CD14-positive monocyte (primary cell): ENCODE measurements around the gene ACBD4. TPM values are rescaled to one million over a fixed set of nuclear protein-coding genes. Genes with fewer than 3 reads are reported as not detected.
A peak's percentile ranks its signal among the peaks of the same experiment; 100 is the strongest.

Experiments
- DNase-seq, 3 donors: peaks; one replicate each; pipeline ENCODE4 v3.0.0-alpha.2; 2011 to 2022
- H2AFZ ChIP-seq: 2 replicates; pipeline ENCODE4 v1.6.0; 2012; ENCODE audit warnings: mild to moderate bottlenecking, low read depth, low read length, inconsistent platforms; ENCODE audit not compliant: insufficient read depth, poor library complexity, severe bottlenecking
- H3K27ac ChIP-seq, 2 donors: 1 replicate in 1 of 2; 2 replicates in 1 of 2; pipeline ENCODE4 v1.5.1; 2012 to 2013; ENCODE audit warnings: low read length in 2 of 2, control low read depth in 1 of 2, inconsistent platforms in 1 of 2, low read depth in 1 of 2, mild to moderate bottlenecking in 1 of 2
- H3K27me3 ChIP-seq, 2 donors: one replicate each; pipeline versions ENCODE4 v1.6.0 to v1.6.1; 2011 to 2013; ENCODE audit warnings: low read length in 2 of 2; ENCODE audit not compliant: control insufficient read depth in 2 of 2, insufficient read depth in 2 of 2
- H3K36me3 ChIP-seq, 2 donors: replicated peaks in 1 of 2; 1 replicate in 1 of 2; 2 replicates in 1 of 2; pipeline versions ENCODE4 v1.5.1 to v1.6.1; 2012 to 2013; ENCODE audit warnings: low read length in 2 of 2, control low read depth in 1 of 2, inconsistent platforms in 1 of 2, mild to moderate bottlenecking in 1 of 2; ENCODE audit not compliant: insufficient read depth in 2 of 2, control insufficient read depth in 1 of 2
- H3K4me1 ChIP-seq, 2 donors: 1 replicate in 1 of 2; 2 replicates in 1 of 2; pipeline versions ENCODE4 v1.5.1 to v1.6.1; 2012 to 2013; ENCODE audit warnings: low read length in 2 of 2, control low read depth in 1 of 2, inconsistent platforms in 1 of 2, mild to moderate bottlenecking in 1 of 2, moderate library complexity in 1 of 2; ENCODE audit not compliant: insufficient read depth in 2 of 2, control insufficient read depth in 1 of 2
- H3K4me2 ChIP-seq: replicated peaks from 2 replicates; pipeline ENCODE3; 2012; ENCODE audit warnings: low read length, moderate library complexity, mild to moderate bottlenecking; ENCODE audit not compliant: poor library complexity, severe bottlenecking; ENCODE audit errors: extremely low read depth
- H3K4me3 ChIP-seq, 3 experiments: fragments of 200-600 bp in 1 of 3; sonication (generic) in 1 of 3; replicated peaks in 1 of 3; 1 replicate in 2 of 3; 2 replicates in 1 of 3; pipeline ENCODE4 v1.5.1; 2011 to 2013; ENCODE audit warnings: low read length in 3 of 3, mild to moderate bottlenecking in 3 of 3, control low read depth in 2 of 3, low read depth in 2 of 3, inconsistent platforms in 1 of 3, moderate library complexity in 1 of 3
- H3K79me2 ChIP-seq: 2 replicates; pipeline ENCODE4 v1.6.0; 2012; ENCODE audit warnings: mild to moderate bottlenecking, control low read depth, inconsistent platforms, low read length, moderate library complexity; ENCODE audit not compliant: insufficient read depth
- H3K9ac ChIP-seq: 2 replicates; pipeline ENCODE4 v1.6.0; 2017; ENCODE audit warnings: low read length, mild to moderate bottlenecking; ENCODE audit not compliant: insufficient read depth, poor library complexity, severe bottlenecking
- H3K9me3 ChIP-seq, 2 donors: replicated peaks in 1 of 2; 1 replicate in 1 of 2; 2 replicates in 1 of 2; pipeline versions ENCODE4 v1.5.1 to v1.6.1; 2012 to 2013; ENCODE audit warnings: low read length in 2 of 2, control low read depth in 1 of 2; ENCODE audit not compliant: control insufficient read depth in 1 of 2, insufficient read depth in 1 of 2
- H4K20me1 ChIP-seq: 2 replicates; pipeline ENCODE4 v1.6.0; 2012; ENCODE audit warnings: mild to moderate bottlenecking, low read length, control low read depth, moderate library complexity; ENCODE audit not compliant: insufficient read depth
- H3K27ac Mint-ChIP-seq, 7 donors: one replicate each; pipeline ENCODE4 v1.8.0; 2020; ENCODE audit warnings: mild to moderate bottlenecking in 7 of 7, mixed read lengths in 7 of 7, moderate library complexity in 6 of 7, inconsistent platforms in 2 of 7
- H3K27me3 Mint-ChIP-seq, 3 donors: one replicate each; pipeline ENCODE4 v1.8.0; 2021 to 2022; ENCODE audit warnings: low read depth in 3 of 3, mild to moderate bottlenecking in 3 of 3, mixed read lengths in 3 of 3, moderate library complexity in 3 of 3, inconsistent platforms in 1 of 3
- H3K36me3 Mint-ChIP-seq, 2 donors: one replicate each; pipeline ENCODE4 v1.8.0; 2020; ENCODE audit warnings: mixed read lengths in 2 of 2, inconsistent platforms in 1 of 2, mild to moderate bottlenecking in 1 of 2
- H3K4me1 Mint-ChIP-seq: one replicate; pipeline ENCODE4 v1.8.0; 2020; ENCODE audit warnings: mild to moderate bottlenecking, mixed read lengths
- H3K4me3 Mint-ChIP-seq, 2 donors: one replicate each; pipeline ENCODE4 v1.8.0; 2020; ENCODE audit warnings: mild to moderate bottlenecking in 2 of 2, mixed read lengths in 2 of 2, moderate library complexity in 1 of 2
- H3K9me3 Mint-ChIP-seq, 7 donors: one replicate each; pipeline ENCODE4 v1.8.0; 2020 to 2022; ENCODE audit warnings: mixed read lengths in 7 of 7, mild to moderate bottlenecking in 6 of 7, moderate library complexity in 6 of 7, inconsistent platforms in 2 of 7
- CTCF ChIP-seq: fragments of 200-600 bp; IDR thresholded peaks from one replicate; pipeline ENCODE4 v1.8.0; 2022; ENCODE audit warnings: antibody characterized with exemption, mild to moderate bottlenecking
- WGBS: methylation state at CpG from one replicate; pipeline ENCODE4 v1.1.5; 2013; ENCODE audit warnings: missing lambda C conversion rate; ENCODE audit not compliant: insufficient coverage; 5-methylcytosine and 5-hydroxymethylcytosine counted together
- intact Hi-C, 2 donors: fragments of 100-400 bp; cut with micrococcal nuclease; formaldehyde crosslinking; loops; one replicate each; pipeline versions ENCODE4 v1.15.0 to v1.15.1; 2023
- polyA plus RNA-seq, 3 donors: library from polyadenylated mRNA; depleted of rRNA in 1 of 3; unstranded in 2 of 3; stranded (reverse) in 1 of 3; fragments of 300-500 nt in 2 of 3; fragments of >200 nt in 1 of 3; fragmentation: Illumina TruSeq in 2 of 3; gene quantifications; 1 replicate in 2 of 3; 2 replicates in 1 of 3; pipeline ENCODE4 v1.2.3, GENCODE V29; 2012 to 2021

The ACBD4 gene
- polyA plus RNA-seq, 3 donors, result 4.8 to 7.4 (median 6.2) TPM

- intact Hi-C loops, result loop anchor here in 1 of 2 donors (10.0 kb wide), 1 partner anchor 168 kb away; the partner anchor contains the start of gene MAP3K14
- Histone ChIP-seq H3K36me3 (no peaks in the 10 kb centered on the region), H3K4me2 (peak overlapping the region; percentile 83), H3K27me3 (no peaks in the 10 kb centered on the region), H3K4me1 (peaks cover 51 to 65% of the 10 kb centered on the region in 2 donors), H3K27ac (peak overlapping the region; percentile 89 to 99), H3K4me3 (peak overlapping the region in 1 of 3 experiments; percentile 92), H3K79me2 (peaks cover 37% of the 10 kb centered on the region), H4K20me1 (peaks cover 30% of the 10 kb centered on the region), H3K9me3 (no peaks in the 10 kb centered on the region), H2AFZ (peak overlapping the region; percentile 85), H3K9ac (peak overlapping the region; percentile 85)
- 81% methylated on average over 4 of the region's 4 CpGs for WGBS
- peaks cover 0 to 2% (median 0%) of the 10 kb centered on the region in 3 donors for H3K27me3 Mint-ChIP-seq
- peaks cover 49% of the 10 kb centered on the region for H3K4me1 Mint-ChIP-seq
- no peaks in the 10 kb centered on the region for H3K36me3 Mint-ChIP-seq
- peak overlapping the region; percentile 74 to 100 (median 99) for H3K27ac Mint-ChIP-seq
- H3K4me3 Mint-ChIP-seq, result peak overlapping the region; percentile 88 to 97
- no peaks in the 10 kb centered on the region for H3K9me3 Mint-ChIP-seq
- DNase-seq, result no peak
- TF ChIP-seq CTCF, result no peak
Measured at GRCh38 chr17:45146592-45146889, 11.1 kb downstream of the ACBD4 start.

GRCh38 chr17:45146890-45147580, 11.5 kb downstream of the ACBD4 start:
- Histone ChIP-seq H3K9ac (peak overlapping the region; percentile 85), H3K4me1 (peaks cover 56 to 70% of the 10 kb centered on the region in 2 donors), H3K4me2 (peak overlapping the region; percentile 83), H2AFZ (peak overlapping the region; percentile 85), H3K4me3 (peak overlapping the region; percentile 76 to 92 (median 80)), H3K79me2 (peaks cover 42% of the 10 kb centered on the region), H4K20me1 (peaks cover 34% of the 10 kb centered on the region), H3K9me3 (no peaks in the 10 kb centered on the region), H3K36me3 (no peaks in the 10 kb centered on the region), H3K27me3 (no peaks in the 10 kb centered on the region), H3K27ac (peak overlapping the region; percentile 89 to 99)
- peaks cover 0 to 2% (median 0%) of the 10 kb centered on the region in 3 donors for H3K27me3 Mint-ChIP-seq
- H3K4me3 Mint-ChIP-seq, result peak overlapping the region; percentile 88 to 97
- no peaks in the 10 kb centered on the region for H3K9me3 Mint-ChIP-seq
- peaks cover 52% of the 10 kb centered on the region for H3K4me1 Mint-ChIP-seq
- no peaks in the 10 kb centered on the region for H3K36me3 Mint-ChIP-seq
- peak; percentile 66 to 68 (median 68) for DNase-seq
- TF ChIP-seq CTCF, result no peak
- H3K27ac Mint-ChIP-seq, result peak overlapping the region; percentile 97 to 100 (median 99)
- intact Hi-C loops, result loop anchor here in 1 of 2 donors (10.0 kb wide), 1 partner anchor 168 kb away; the partner anchor contains the start of gene MAP3K14
- WGBS, result 8% methylated on average over 26 of the region's 29 CpGs
